ENCODE results near the gene CLEC12A. TPM values are rescaled to one million over a fixed set of nuclear protein-coding genes. Genes with fewer than 3 reads are reported as not detected.

Gene CLEC12A
- total RNA-seq, 1 donor from 2014 or later: not detected

GRCh38 chr12:9977916-9978315 lies 6.7 kb downstream of the CLEC12A start:
- DNase-seq (ENCODE audit: low spot score): no peak
- Mint-ChIP-seq H3K27ac (ENCODE audit: unreplicated experiment) (no peak overlapping the region), H3K4me1 (ENCODE audit: low read depth) (no peaks in the 10 kb centered on the region), H3K4me3 (ENCODE audit: unreplicated experiment) (no peak overlapping the region), H3K9me3 (ENCODE audit: low read depth) (peaks cover 4% of the 10 kb centered on the region), H3K27me3 (ENCODE audit: low read depth) (peaks cover 5% of the 10 kb centered on the region), H3K36me3 (ENCODE audit: low read depth) (peaks cover 2% of the 10 kb centered on the region)
- TF ChIP-seq CTCF (IDR thresholded peaks at IDR 0.05): no peak

GRCh38 chr12:9980126-9980525 lies 8.9 kb downstream of the CLEC12A start:
- H3K36me3 Mint-ChIP-seq (ENCODE audit: low read depth): no peaks in the 10 kb centered on the region
- H3K27me3 Mint-ChIP-seq (ENCODE audit: low read depth): no peaks in the 10 kb centered on the region
- H3K4me1 Mint-ChIP-seq (ENCODE audit: low read depth): no peaks in the 10 kb centered on the region
- no peak for DNase-seq (ENCODE audit: low spot score)
- H3K4me3 Mint-ChIP-seq (ENCODE audit: unreplicated experiment): no peak overlapping the region
- H3K27ac Mint-ChIP-seq (ENCODE audit: unreplicated experiment): no peak overlapping the region
- no peak for TF ChIP-seq CTCF (IDR thresholded peaks at IDR 0.05)
- peaks cover 3% of the 10 kb centered on the region for H3K9me3 Mint-ChIP-seq (ENCODE audit: low read depth)

GRCh38 chr12:9991876-9992275 lies 20.7 kb downstream of the CLEC12A start:
- no peaks in the 10 kb centered on the region for H3K9me3 Mint-ChIP-seq (ENCODE audit: low read depth)
- H3K4me3 Mint-ChIP-seq (ENCODE audit: unreplicated experiment): no peak overlapping the region
- no peak for TF ChIP-seq CTCF (IDR thresholded peaks at IDR 0.05)
- no peaks in the 10 kb centered on the region for H3K4me1 Mint-ChIP-seq (ENCODE audit: low read depth)
- no peaks in the 10 kb centered on the region for H3K36me3 Mint-ChIP-seq (ENCODE audit: low read depth)
- H3K27me3 Mint-ChIP-seq (ENCODE audit: low read depth): peaks cover 2% of the 10 kb centered on the region
- H3K27ac Mint-ChIP-seq (ENCODE audit: unreplicated experiment): no peak overlapping the region
- no peak for DNase-seq (ENCODE audit: low spot score)

GRCh38 chr12:9992296-9992695 lies 21.1 kb downstream of the CLEC12A start:
- H3K27ac Mint-ChIP-seq (ENCODE audit: unreplicated experiment): no peak overlapping the region
- H3K4me1 Mint-ChIP-seq (ENCODE audit: low read depth): no peaks in the 10 kb centered on the region
- DNase-seq (ENCODE audit: low spot score): no peak
- no peak overlapping the region for H3K4me3 Mint-ChIP-seq (ENCODE audit: unreplicated experiment)
- H3K9me3 Mint-ChIP-seq (ENCODE audit: low read depth): no peaks in the 10 kb centered on the region
- peaks cover 2% of the 10 kb centered on the region for H3K27me3 Mint-ChIP-seq (ENCODE audit: low read depth)
- no peak for TF ChIP-seq CTCF (IDR thresholded peaks at IDR 0.05)
- H3K36me3 Mint-ChIP-seq (ENCODE audit: low read depth): no peaks in the 10 kb centered on the region

- no peak within 1 kb of the TSS for H3K27ac Mint-ChIP-seq (ENCODE audit: unreplicated experiment)
- H3K36me3 Mint-ChIP-seq (ENCODE audit: low read depth): no peaks in the 10 kb centered on the region
Measured at GRCh38 chr12:9999016-9999415, 27.8 kb downstream of the CLEC12A start, which contains the start of gene CLEC1B. CLEC1B (minus strand) TSS chr12:9999121; CDS start chr12:9999100, 21 bp downstream.

More at GRCh38 chr12:9999016-9999415, 27.8 kb downstream of the CLEC12A start, which contains the start of gene CLEC1B:
- Mint-ChIP-seq H3K4me3 (ENCODE audit: unreplicated experiment) (no peak within 1 kb of the TSS), H3K4me1 (ENCODE audit: low read depth) (no peaks in the 10 kb centered on the region), H3K9me3 (ENCODE audit: low read depth) (no peaks in the 10 kb centered on the region), H3K27me3 (ENCODE audit: low read depth) (peaks cover 2% of the 10 kb centered on the region)
- no peak for TF ChIP-seq CTCF (IDR thresholded peaks at IDR 0.05)
- no peak for DNase-seq (ENCODE audit: low spot score)
